CD4-positive, alpha-beta T cell (primary cell): ENCODE results near the gene ADGRG6. TPM values are rescaled to one million over a fixed set of nuclear protein-coding genes. Genes with fewer than 3 reads are reported as not detected.

Experiments used
- ATAC-seq: fragments of 200-7000 bp; cut with Tn5 transposase; one replicate; pipeline ENCODE4 v1.10.0; 2022; ENCODE audit warnings: mild to moderate bottlenecking; ENCODE audit not compliant: poor library complexity
- CTCF ChIA-PET: fragments of 350-600 bp; sonication (Branson Sonifier 250); formaldehyde crosslinking; loops from one replicate; lab custom pipeline; 2021; ENCODE audit warnings: antibody characterized with exemption, inconsistent platforms; lab: Charles Lee
- POLR2A ChIA-PET: fragments of 350-600 bp; sonication (Branson Sonifier 250); formaldehyde crosslinking; loops from one replicate; lab custom pipeline; 2021; ENCODE audit warnings: antibody characterized with exemption, inconsistent platforms; lab: Charles Lee
- DNase-seq, 14 experiments: peaks; one replicate each; pipeline ENCODE4 v3.0.0-alpha.2; 2013 to 2020; ENCODE audit warnings: mixed read lengths in 2 of 14
- H3K27ac ChIP-seq, 2 donors: one replicate each; pipeline versions ENCODE4 v1.5.1 to v1.7.0; 2013; ENCODE audit warnings: low read length in 2 of 2, low read depth in 1 of 2, mild to moderate bottlenecking in 1 of 2
- H3K27me3 ChIP-seq, 2 experiments: 1 replicate in 1 of 2; 2 replicates in 1 of 2; pipeline versions ENCODE4 v1.6.1 to v1.7.0; 2013; ENCODE audit warnings: low read length in 2 of 2, control low read depth in 1 of 2, mild to moderate bottlenecking in 1 of 2, moderate library complexity in 1 of 2; ENCODE audit not compliant: insufficient read depth in 2 of 2, control insufficient read depth in 1 of 2
- H3K36me3 ChIP-seq: one replicate; pipeline ENCODE4 v1.6.1; 2013; ENCODE audit warnings: low read length, control low read depth; ENCODE audit not compliant: insufficient read depth
- H3K4me1 ChIP-seq: one replicate; pipeline ENCODE4 v1.6.1; 2013; ENCODE audit warnings: low read length, control low read depth; ENCODE audit not compliant: insufficient read depth
- H3K4me3 ChIP-seq: one replicate; pipeline ENCODE4 v1.5.1; 2013; ENCODE audit warnings: mild to moderate bottlenecking, low read length, moderate library complexity
- H3K9me3 ChIP-seq, 2 experiments: 1 replicate in 1 of 2; 2 replicates in 1 of 2; pipeline versions ENCODE4 v1.6.1 to v1.7.0; 2013; ENCODE audit warnings: low read length in 2 of 2, mild to moderate bottlenecking in 2 of 2, control low read depth in 1 of 2, moderate library complexity in 1 of 2; ENCODE audit not compliant: control insufficient read depth in 1 of 2, insufficient read depth in 1 of 2
- H3K27ac Mint-ChIP-seq: one replicate; pipeline ENCODE4 v1.8.0; 2020; ENCODE audit warnings: mixed read lengths
- H3K27me3 Mint-ChIP-seq: one replicate; pipeline ENCODE4 v1.8.0; 2021; ENCODE audit warnings: mixed read lengths
- H3K36me3 Mint-ChIP-seq: one replicate; pipeline ENCODE4 v1.8.0; 2021; ENCODE audit warnings: low read depth, mixed read lengths
- H3K4me1 Mint-ChIP-seq: one replicate; pipeline ENCODE4 v1.8.0; 2021; ENCODE audit warnings: low read depth, mixed read lengths
- H3K4me3 Mint-ChIP-seq: one replicate; pipeline ENCODE4 v1.8.0; 2020; ENCODE audit warnings: mild to moderate bottlenecking, mixed read lengths
- H3K9me3 Mint-ChIP-seq: one replicate; pipeline ENCODE4 v1.8.0; 2020; ENCODE audit warnings: mixed read lengths
- intact Hi-C, 2 experiments: fragments of 100-400 bp; cut with DNase I in 1 of 2; cut with micrococcal nuclease in 1 of 2; formaldehyde crosslinking; loops; one replicate each; pipeline versions ENCODE4 v1.15.1 to v1.9.0; 2023 to 2025; cut with DNase I, micrococcal nuclease
- total RNA-seq, 174 experiments: library from RNA in 2 of 174; stranded (reverse) in 2 of 174; gene quantifications; one replicate each; pipeline ENCODE4 v1.2.3 and lab custom pipeline; 2021 to 2026
- TF ChIP-seq, protein P1 (sequence below): fragments of 200-600 bp; IDR thresholded peaks from one replicate; pipeline ENCODE4 v1.8.0; 2022; ENCODE audit warnings: antibody characterized with exemption, mild to moderate bottlenecking

Gene ADGRG6
- total RNA-seq, 2 experiments from 2014 or later, result 0.31 to 0.63 TPM

- TF ChIP-seq, protein P1, sequence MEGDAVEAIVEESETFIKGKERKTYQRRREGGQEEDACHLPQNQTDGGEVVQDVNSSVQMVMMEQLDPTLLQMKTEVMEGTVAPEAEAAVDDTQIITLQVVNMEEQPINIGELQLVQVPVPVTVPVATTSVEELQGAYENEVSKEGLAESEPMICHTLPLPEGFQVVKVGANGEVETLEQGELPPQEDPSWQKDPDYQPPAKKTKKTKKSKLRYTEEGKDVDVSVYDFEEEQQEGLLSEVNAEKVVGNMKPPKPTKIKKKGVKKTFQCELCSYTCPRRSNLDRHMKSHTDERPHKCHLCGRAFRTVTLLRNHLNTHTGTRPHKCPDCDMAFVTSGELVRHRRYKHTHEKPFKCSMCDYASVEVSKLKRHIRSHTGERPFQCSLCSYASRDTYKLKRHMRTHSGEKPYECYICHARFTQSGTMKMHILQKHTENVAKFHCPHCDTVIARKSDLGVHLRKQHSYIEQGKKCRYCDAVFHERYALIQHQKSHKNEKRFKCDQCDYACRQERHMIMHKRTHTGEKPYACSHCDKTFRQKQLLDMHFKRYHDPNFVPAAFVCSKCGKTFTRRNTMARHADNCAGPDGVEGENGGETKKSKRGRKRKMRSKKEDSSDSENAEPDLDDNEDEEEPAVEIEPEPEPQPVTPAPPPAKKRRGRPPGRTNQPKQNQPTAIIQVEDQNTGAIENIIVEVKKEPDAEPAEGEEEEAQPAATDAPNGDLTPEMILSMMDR, result no peak
- Histone ChIP-seq H3K27me3 (no peaks in the 10 kb centered on the region), H3K36me3 (no peaks in the 10 kb centered on the region), H3K9me3 (no peaks in the 10 kb centered on the region), H3K4me3 (no peak overlapping the region), H3K4me1 (peaks cover 3% of the 10 kb centered on the region), H3K27ac (peak overlapping the region in 1 of 2 donors; percentile 79)
- CTCF ChIA-PET, result interaction anchor here (0.9 to 1.3 kb wide), 2 partner anchors 80 to 248 kb away, joined by 3 to 4 read pairs; partner anchors contain the start of genes NMBR and VTA1
- POLR2A ChIA-PET, result interaction anchor here (0.7 to 1.3 kb wide), 3 partner anchors 8 to 40 kb away, joined by 3 to 6 read pairs (median 3); no protein-coding TSS in a partner anchor
- Mint-ChIP-seq H3K27me3 (no peaks in the 10 kb centered on the region), H3K27ac (peak overlapping the region; percentile 92), H3K4me1 (peaks cover 50% of the 10 kb centered on the region), H3K4me3 (peak overlapping the region; percentile 42), H3K9me3 (no peaks in the 10 kb centered on the region), H3K36me3 (no peaks in the 10 kb centered on the region)
- DNase-seq (peak in 2 of 14 experiments; percentile 9 to 16), ATAC-seq (peak; percentile 30)
- intact Hi-C loops, result loop anchor here (2.0 to 10.0 kb wide), 4 partner anchors 162 to 552 kb away; partner anchors contain the start of genes HIVEP2 (in 1 of the 2), NMBR (in 1 of the 2) and VTA1 (in 1 of the 2)
Measured at GRCh38 chr6:142395266-142395665, 93.5 kb downstream of the ADGRG6 start.

- POLR2A ChIA-PET, result interaction anchor here (0.7 to 1.3 kb wide), 4 partner anchors 9 to 174 kb away, joined by 3 to 6 read pairs (median 3); no protein-coding TSS in a partner anchor
- no peaks in the 10 kb centered on the region for H3K36me3 ChIP-seq
- H3K9me3 ChIP-seq, result no peaks in the 10 kb centered on the region
- DNase-seq (peak in 3 of 14 experiments; percentile 78 to 87 (median 85)), ATAC-seq (peak; percentile 92)
- Mint-ChIP-seq H3K27ac (peak overlapping the region; percentile 92), H3K4me1 (peaks cover 50% of the 10 kb centered on the region), H3K4me3 (peak overlapping the region; percentile 42), H3K27me3 (no peaks in the 10 kb centered on the region), H3K36me3 (no peaks in the 10 kb centered on the region), H3K9me3 (no peaks in the 10 kb centered on the region)
- no peaks in the 10 kb centered on the region for H3K27me3 ChIP-seq
- TF ChIP-seq, protein P1, result no peak
- intact Hi-C loops, result loop anchor here (2.0 to 10.0 kb wide), 4 partner anchors 163 to 552 kb away; partner anchors contain the start of genes HIVEP2 (in 1 of the 2), NMBR (in 1 of the 2) and VTA1 (in 1 of the 2)
- H3K4me3 ChIP-seq, result peak overlapping the region; percentile 7
- H3K4me1 ChIP-seq, result peaks cover 3% of the 10 kb centered on the region
- peak overlapping the region in 1 of 2 donors; percentile 79 for H3K27ac ChIP-seq
- CTCF ChIA-PET, result interaction anchor here (1.0 to 1.3 kb wide), 2 partner anchors 79 to 249 kb away, joined by 4 to 6 read pairs; partner anchors contain the start of genes NMBR and VTA1
Measured at GRCh38 chr6:142395768-142396231, 94.0 kb downstream of the ADGRG6 start.

- peak overlapping the region; percentile 26 for H3K27ac Mint-ChIP-seq
- no peaks in the 10 kb centered on the region for H3K27me3 Mint-ChIP-seq
- H3K4me1 Mint-ChIP-seq, result peaks cover 40% of the 10 kb centered on the region
Measured at GRCh38 chr6:142398353-142398752, 96.5 kb downstream of the ADGRG6 start.

More at GRCh38 chr6:142398353-142398752, 96.5 kb downstream of the ADGRG6 start:
- Mint-ChIP-seq H3K4me3 (no peak overlapping the region), H3K9me3 (no peaks in the 10 kb centered on the region), H3K36me3 (no peaks in the 10 kb centered on the region)
- H3K4me1 ChIP-seq, result peaks cover 3% of the 10 kb centered on the region
- CTCF ChIA-PET, result no interaction called here
- DNase-seq, result no peak
- TF ChIP-seq, protein P1, result no peak
- H3K27me3 ChIP-seq, result no peaks in the 10 kb centered on the region
- POLR2A ChIA-PET, result no interaction called here
- H3K4me3 ChIP-seq, result no peak overlapping the region
- H3K9me3 ChIP-seq, result no peaks in the 10 kb centered on the region
- intact Hi-C loops, result loop anchor here (5.0 to 10.0 kb wide), 3 partner anchors 251 to 549 kb away; partner anchors contain the start of genes HIVEP2 (in 1 of the 2), NMBR (in 1 of the 2) and VTA1 (in 1 of the 2)
- ATAC-seq, result no peak
- no peak overlapping the region for H3K27ac ChIP-seq
- no peaks in the 10 kb centered on the region for H3K36me3 ChIP-seq
